KOPT-K1 (cell line): ENCODE results near the gene PRKCA.

Experiments used
- H3K27ac ChIP-seq: fragments of 200-600 bp; sonication (generic); 2 replicates; pipeline ENCODE4 v1.5.1; 2016; ENCODE audit warnings: antibody characterized with exemption, mild to moderate bottlenecking, low read depth, low read length; ENCODE audit not compliant: poor library complexity, severe bottlenecking
- H3K36me3 ChIP-seq: fragments of 200-600 bp; sonication (generic); 2 replicates; pipeline ENCODE4 v1.5.1; 2017; ENCODE audit warnings: antibody characterized with exemption, mild to moderate bottlenecking, low read length, moderate library complexity; ENCODE audit not compliant: insufficient read depth
- H3K9me3 ChIP-seq: fragments of 200-600 bp; sonication (generic); 2 replicates; pipeline ENCODE4 v1.5.1; 2017; ENCODE audit warnings: antibody characterized with exemption, low read length, mild to moderate bottlenecking; ENCODE audit not compliant: insufficient read depth, poor library complexity, severe bottlenecking

Gene PRKCA

GRCh38 chr17:66679631-66680517 is 377.5 kb downstream of the PRKCA start:
- peaks cover 36% of the 10 kb centered on the region; the same call in 1 of the 2 replicates for H3K36me3 ChIP-seq
- H3K27ac ChIP-seq: no peak overlapping the region
- no peaks in the 10 kb centered on the region for H3K9me3 ChIP-seq

- peaks cover 33% of the 10 kb centered on the region for H3K36me3 ChIP-seq
- H3K27ac ChIP-seq: no peak overlapping the region
- H3K9me3 ChIP-seq: no peaks in the 10 kb centered on the region
Observed at GRCh38 chr17:66682283-66682682, 379.9 kb downstream of the PRKCA start.

DNA sequence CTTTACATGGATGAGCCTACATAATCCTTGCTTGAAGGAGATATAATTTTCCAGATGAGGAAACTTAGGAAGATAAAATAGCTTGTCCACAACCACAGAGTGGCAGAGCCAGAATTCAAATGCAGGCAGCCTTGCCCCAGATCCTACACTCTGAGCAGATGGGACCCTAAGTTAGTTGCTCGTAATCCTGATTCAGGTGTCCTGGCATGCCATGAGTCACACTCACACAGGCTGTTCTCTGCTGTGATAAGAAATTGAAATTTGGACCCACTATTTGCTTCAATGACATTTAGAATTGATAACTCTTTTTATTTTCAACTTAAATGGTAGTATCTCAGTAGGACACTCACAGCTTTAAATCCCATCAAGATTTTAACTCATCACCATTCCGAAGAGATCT is 381.8 kb downstream of the PRKCA start:
- Histone ChIP-seq H3K36me3 (peaks cover 40% of the 10 kb centered on the region), H3K9me3 (no peaks in the 10 kb centered on the region), H3K27ac (no peak overlapping the region)

- Histone ChIP-seq H3K36me3 (peaks cover 45% of the 10 kb centered on the region), H3K9me3 (no peaks in the 10 kb centered on the region), H3K27ac (no peak overlapping the region)
Observed at GRCh38 chr17:66684731-66685130, 382.3 kb downstream of the PRKCA start.

- no peak overlapping the region for H3K27ac ChIP-seq
- H3K9me3 ChIP-seq: no peaks in the 10 kb centered on the region
- peaks cover 59% of the 10 kb centered on the region for H3K36me3 ChIP-seq
Observed at GRCh38 chr17:66686601-66687000, 384.2 kb downstream of the PRKCA start.

DNA sequence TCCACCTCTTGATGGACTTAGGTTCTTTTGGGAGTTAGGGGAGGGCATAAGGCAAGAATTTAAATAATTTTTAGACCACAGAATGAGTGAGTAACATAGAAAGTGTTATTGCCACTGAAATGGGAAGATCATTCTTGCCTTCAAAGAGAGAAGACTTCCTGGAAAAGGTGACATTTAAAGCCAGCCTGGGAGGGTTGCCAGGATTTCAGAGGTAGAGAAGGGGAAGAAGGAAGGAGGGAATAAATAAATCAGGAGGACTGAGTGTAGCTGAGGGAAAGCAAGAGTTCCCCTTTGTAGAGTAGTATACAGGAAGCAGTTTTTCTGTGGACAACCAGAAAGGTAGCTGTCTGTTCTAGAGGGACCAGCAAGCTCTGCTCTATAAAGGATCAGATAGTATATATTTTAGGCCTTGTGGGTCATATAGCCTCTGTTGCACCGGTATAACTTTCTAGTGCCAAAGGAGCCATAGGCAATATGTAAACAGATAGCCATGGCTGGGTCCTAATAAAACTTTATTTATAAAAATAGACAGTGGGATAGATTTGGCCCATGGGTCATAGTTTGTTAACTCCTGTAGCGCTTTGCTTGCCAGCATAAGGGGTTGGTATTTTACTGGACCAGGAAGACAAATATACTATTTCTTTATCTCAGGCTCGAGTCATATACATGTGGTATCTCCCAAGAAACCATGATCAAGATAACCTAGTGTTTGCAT is 385.3 kb downstream of the PRKCA start:
- no peak overlapping the region for H3K27ac ChIP-seq
- no peaks in the 10 kb centered on the region for H3K9me3 ChIP-seq
- peaks cover 65% of the 10 kb centered on the region for H3K36me3 ChIP-seq

- Histone ChIP-seq H3K27ac (no peak overlapping the region), H3K36me3 (peaks cover 74% of the 10 kb centered on the region), H3K9me3 (no peaks in the 10 kb centered on the region)
Observed at GRCh38 chr17:66689221-66689620, 386.8 kb downstream of the PRKCA start.

- Histone ChIP-seq H3K36me3 (peaks cover 82% of the 10 kb centered on the region), H3K27ac (no peak overlapping the region), H3K9me3 (no peaks in the 10 kb centered on the region)
Observed at GRCh38 chr17:66690166-66690565, 387.8 kb downstream of the PRKCA start.

GRCh38 chr17:66691644-66692420 is 389.4 kb downstream of the PRKCA start:
- H3K36me3 ChIP-seq: peaks cover 89% of the 10 kb centered on the region
- no peak overlapping the region for H3K27ac ChIP-seq
- peaks cover 2% of the 10 kb centered on the region for H3K9me3 ChIP-seq

- no peak overlapping the region for H3K27ac ChIP-seq
- H3K36me3 ChIP-seq: peaks cover 89% of the 10 kb centered on the region
- H3K9me3 ChIP-seq: peaks cover 7% of the 10 kb centered on the region
Observed at GRCh38 chr17:66692421-66692690, 389.9 kb downstream of the PRKCA start.

- H3K9me3 ChIP-seq: peaks cover 19% of the 10 kb centered on the region
- H3K27ac ChIP-seq: no peak overlapping the region
- H3K36me3 ChIP-seq: peaks cover 76% of the 10 kb centered on the region
Observed at GRCh38 chr17:66695098-66695497, 392.7 kb downstream of the PRKCA start.

GRCh38 chr17:66698270-66698669 is 395.9 kb downstream of the PRKCA start:
- Histone ChIP-seq H3K27ac (no peak overlapping the region), H3K36me3 (peaks cover 66% of the 10 kb centered on the region), H3K9me3 (peaks cover 19% of the 10 kb centered on the region)

- Histone ChIP-seq H3K27ac (no peak overlapping the region), H3K36me3 (peaks cover 47% of the 10 kb centered on the region), H3K9me3 (peaks cover 19% of the 10 kb centered on the region)
Observed at GRCh38 chr17:66701462-66701861, 399.0 kb downstream of the PRKCA start.

DNA sequence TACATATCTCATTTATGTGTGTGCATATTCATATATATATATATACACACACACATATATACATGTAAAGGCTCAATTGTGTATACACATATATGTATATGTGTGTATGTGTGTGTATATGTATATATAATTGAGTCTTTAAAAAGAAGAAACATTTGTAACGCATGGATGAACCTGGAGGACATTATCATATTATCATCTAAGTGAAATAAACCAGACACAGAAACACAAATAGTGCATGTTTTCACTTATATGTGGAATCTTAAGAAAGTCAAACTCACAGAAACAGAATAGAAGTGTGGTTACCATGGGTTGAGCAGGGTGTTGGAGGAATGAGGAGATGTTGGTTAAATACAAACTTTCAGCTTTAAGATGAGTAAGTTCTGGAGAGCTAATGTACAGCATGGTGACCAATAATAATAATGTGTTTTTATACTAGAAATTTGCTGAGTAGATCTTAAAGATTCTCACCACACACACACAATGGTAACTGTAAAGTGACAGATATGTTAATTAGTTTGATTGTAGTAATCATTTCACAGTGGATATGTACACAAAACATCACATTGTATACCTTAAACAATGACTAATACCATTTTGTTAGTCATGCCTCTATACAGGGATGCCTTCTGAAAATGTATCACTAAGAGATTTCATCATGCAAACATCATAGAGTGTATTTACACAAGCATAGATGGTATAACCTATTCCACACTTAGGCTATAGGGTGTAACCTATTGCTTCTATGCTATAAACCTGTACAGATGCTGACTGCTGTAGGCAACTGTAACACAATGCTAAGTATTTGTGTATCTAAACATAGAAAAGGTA is 399.9 kb downstream of the PRKCA start:
- peaks cover 39% of the 10 kb centered on the region for H3K36me3 ChIP-seq
- H3K9me3 ChIP-seq: peaks cover 13% of the 10 kb centered on the region
- no peak overlapping the region for H3K27ac ChIP-seq
